Cardiac fibroblast (primary cell): ENCODE measurements around the gene UBE2E2.
A peak's percentile ranks its signal among the peaks of the same experiment; 100 is the strongest.

Experiments used
- DNase-seq, 2 donors: peaks; one replicate each; pipeline versions ENCODE4 v3.0.0 to v3.0.0-alpha.2; 2010; ENCODE audit warnings: low read depth in 2 of 2
- H3K4me3 ChIP-seq, 2 donors: replicated peaks in 1 of 2; 1 replicate in 1 of 2; 2 replicates in 1 of 2; pipeline ENCODE4 v1.5.1; 2011; ENCODE audit warnings: low read depth in 2 of 2, low read length in 2 of 2, mild to moderate bottlenecking in 2 of 2, moderate library complexity in 1 of 2
- CTCF ChIP-seq: IDR thresholded peaks from one replicate; pipeline ENCODE4 v1.5.1; 2011; ENCODE audit warnings: low read depth, mild to moderate bottlenecking, low read length, inconsistent platforms

UBE2E2 gene

GRCh38 chr3:23202203-23202920, 765 bp upstream of the UBE2E2 start:
- H3K4me3 ChIP-seq = peak overlapping the region; percentile 79 to 86
- TF ChIP-seq CTCF = no peak
- peak; percentile 23 for DNase-seq

- DNase-seq = peak; percentile 20 to 22
- H3K4me3 ChIP-seq = peak overlapping the region; percentile 86 to 98
- TF ChIP-seq CTCF = no peak
Observed at GRCh38 chr3:23203708-23204330, 692 bp downstream of the UBE2E2 start.

GRCh38 chr3:23206366-23206765, 3.2 kb downstream of the UBE2E2 start:
- TF ChIP-seq CTCF = no peak
- no peak for DNase-seq
- H3K4me3 ChIP-seq = no peak overlapping the region

GRCh38 chr3:23209103-23209502, 6.0 kb downstream of the UBE2E2 start:
- DNase-seq = no peak
- no peak for TF ChIP-seq CTCF
- H3K4me3 ChIP-seq = no peak overlapping the region

GRCh38 chr3:23209747-23210487, 6.8 kb downstream of the UBE2E2 start:
- no peak for TF ChIP-seq CTCF
- no peak for DNase-seq
- no peak overlapping the region for H3K4me3 ChIP-seq

GRCh38 chr3:23213813-23214212, 10.7 kb downstream of the UBE2E2 start:
- no peak for TF ChIP-seq CTCF

More at GRCh38 chr3:23213813-23214212, 10.7 kb downstream of the UBE2E2 start:
- no peak for DNase-seq
- no peak overlapping the region for H3K4me3 ChIP-seq
